OCI-LY1 (cell line): Measurements from ENCODE around the gene ZBTB16.

Experiments
- EZH2 ChIP-seq: fragments of 200-600 bp; sonication (generic), shearing (Covaris generic); IDR thresholded peaks from 2 replicates; pipeline ENCODE4 v1.8.0; 2017; ENCODE audit warnings: borderline replicate concordance, mixed run types, mild to moderate bottlenecking, antibody characterized with exemption, low read length, moderate library complexity, mixed read lengths
- TF ChIP-seq, protein P1 (sequence below): fragments of 200-600 bp; sonication (generic), shearing (Covaris generic); IDR thresholded peaks from 2 replicates; pipeline ENCODE4 v1.5.1; 2017; ENCODE audit warnings: mild to moderate bottlenecking, antibody characterized with exemption, low read length, moderate library complexity, mixed read lengths

DNA sequence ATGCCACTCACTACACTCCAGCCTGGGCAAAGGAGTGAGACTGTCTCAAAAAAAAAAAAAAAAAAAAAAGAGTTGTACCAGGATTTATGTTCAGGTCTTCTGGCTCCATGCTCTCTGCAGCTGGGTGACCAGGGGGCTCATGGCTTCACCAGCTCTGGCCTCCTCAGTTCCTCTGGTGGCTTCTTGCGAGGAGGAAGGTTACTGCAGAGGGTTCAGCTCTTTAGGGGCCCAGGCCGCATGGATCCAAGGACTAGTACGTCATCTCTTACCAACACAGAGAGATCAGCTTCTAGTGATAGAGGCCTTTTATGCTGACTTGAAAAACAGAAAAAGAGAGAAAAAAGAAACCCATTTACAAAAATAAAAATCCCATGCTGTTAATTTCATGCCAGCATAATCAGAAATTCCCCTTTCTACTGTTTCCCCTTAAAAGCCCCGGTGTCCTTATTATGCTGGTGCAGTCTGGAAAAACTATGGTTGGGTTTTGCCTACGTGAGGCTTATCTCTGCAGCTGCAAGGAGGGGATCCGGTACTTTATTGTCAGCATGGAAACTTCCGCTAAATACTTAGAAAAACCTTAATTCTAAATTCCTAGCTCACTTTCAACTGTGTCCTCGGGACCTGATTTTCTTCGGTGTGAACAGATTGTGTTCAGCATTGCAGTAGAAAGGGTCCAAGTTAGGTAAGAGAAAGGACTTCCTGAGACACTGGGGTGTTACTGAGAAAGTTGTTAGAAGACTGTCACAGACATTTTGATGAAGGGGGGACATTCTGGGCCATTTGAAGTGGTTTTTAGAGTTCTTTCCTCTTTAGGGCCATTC, 13.7 kb downstream of the ZBTB16 start:
- TF ChIP-seq, protein P1, sequence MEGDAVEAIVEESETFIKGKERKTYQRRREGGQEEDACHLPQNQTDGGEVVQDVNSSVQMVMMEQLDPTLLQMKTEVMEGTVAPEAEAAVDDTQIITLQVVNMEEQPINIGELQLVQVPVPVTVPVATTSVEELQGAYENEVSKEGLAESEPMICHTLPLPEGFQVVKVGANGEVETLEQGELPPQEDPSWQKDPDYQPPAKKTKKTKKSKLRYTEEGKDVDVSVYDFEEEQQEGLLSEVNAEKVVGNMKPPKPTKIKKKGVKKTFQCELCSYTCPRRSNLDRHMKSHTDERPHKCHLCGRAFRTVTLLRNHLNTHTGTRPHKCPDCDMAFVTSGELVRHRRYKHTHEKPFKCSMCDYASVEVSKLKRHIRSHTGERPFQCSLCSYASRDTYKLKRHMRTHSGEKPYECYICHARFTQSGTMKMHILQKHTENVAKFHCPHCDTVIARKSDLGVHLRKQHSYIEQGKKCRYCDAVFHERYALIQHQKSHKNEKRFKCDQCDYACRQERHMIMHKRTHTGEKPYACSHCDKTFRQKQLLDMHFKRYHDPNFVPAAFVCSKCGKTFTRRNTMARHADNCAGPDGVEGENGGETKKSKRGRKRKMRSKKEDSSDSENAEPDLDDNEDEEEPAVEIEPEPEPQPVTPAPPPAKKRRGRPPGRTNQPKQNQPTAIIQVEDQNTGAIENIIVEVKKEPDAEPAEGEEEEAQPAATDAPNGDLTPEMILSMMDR: no peak
- no peak for TF ChIP-seq EZH2
